ENCODE measurements around the gene GAGE10.
"Not testable (repeated sequence)": the region's sequence is repeated elsewhere in the genome, so short reads cannot be mapped to it uniquely, and the experiment has no call there.

Gene GAGE10

GRCh38 chrX:49276671-49277534, 26.5 kb upstream of the GAGE10 start:
- peak in 1 of 5 experiments; percentile 46 for DNase-seq

- DNase-seq: peak in 1 of 5 experiments; percentile 38
Observed at GRCh38 chrX:49277535-49277830, 26.0 kb upstream of the GAGE10 start.

GRCh38 chrX:49278081-49278480, 25.4 kb upstream of the GAGE10 start:
- DNase-seq: no peak

GRCh38 chrX:49282647-49283011, 20.8 kb upstream of the GAGE10 start:
- no peak for DNase-seq

- DNase-seq: no peak
Observed at GRCh38 chrX:49284212-49284611, 19.2 kb upstream of the GAGE10 start.

GRCh38 chrX:49286136-49286535, 17.3 kb upstream of the GAGE10 start:
- no peak for DNase-seq

- no peak for DNase-seq
Observed at GRCh38 chrX:49286581-49286980, 16.9 kb upstream of the GAGE10 start.

GRCh38 chrX:49287665-49288064, 15.8 kb upstream of the GAGE10 start:
- DNase-seq: peak in 1 of 5 experiments; percentile 75

- no peak for DNase-seq
Observed at GRCh38 chrX:49290215-49290614, 13.2 kb upstream of the GAGE10 start.

GRCh38 chrX:49291615-49292337, 11.7 kb upstream of the GAGE10 start:
- peak; percentile 26 to 67 (median 49) for DNase-seq

GRCh38 chrX:49292400-49293362, 10.8 kb upstream of the GAGE10 start:
- DNase-seq: no peak

GRCh38 chrX:49299293-49299692, 4.2 kb upstream of the GAGE10 start:
- DNase-seq: not testable (repeated sequence)

- no peak for DNase-seq
Observed at GRCh38 chrX:49300703-49301102, 2.7 kb upstream of the GAGE10 start.

- DNase-seq: not testable (repeated sequence)
Observed at GRCh38 chrX:49307775-49308174, 4.3 kb downstream of the GAGE10 start.

GRCh38 chrX:49308604-49309269, 5.3 kb downstream of the GAGE10 start:
- peak in 2 of 5 experiments; percentile 16 to 32 for DNase-seq

GRCh38 chrX:49309401-49309981, 6.0 kb downstream of the GAGE10 start:
- peak in 2 of 5 experiments; percentile 17 to 41 for DNase-seq

GRCh38 chrX:49310371-49310770, 6.9 kb downstream of the GAGE10 start:
- no peak for DNase-seq

GRCh38 chrX:49312176-49312575, 8.7 kb downstream of the GAGE10 start:
- no peak for DNase-seq

- DNase-seq: no peak
Observed at GRCh38 chrX:49316085-49316484, 12.6 kb downstream of the GAGE10 start.

GRCh38 chrX:49321737-49322136, 18.3 kb downstream of the GAGE10 start, which contains the start of gene GAGE12J:
Gene GAGE12J, plus strand, starts transcription at chrX:49322037. Its CDS starts 1,157 bp downstream, at chrX:49323194.
- DNase-seq: not testable (repeated sequence)

- DNase-seq: not testable (repeated sequence)
Observed at GRCh38 chrX:49322266-49322665, 18.8 kb downstream of the GAGE10 start.

- DNase-seq: not testable (repeated sequence)
Observed at GRCh38 chrX:49323735-49324134, 20.3 kb downstream of the GAGE10 start.

Data from T-helper 2 cell (primary cell).